HTR-8/SVneo (cell line): ENCODE results near the gene CDC42SE2.
"Not testable (repeated sequence)": the region's sequence is repeated elsewhere in the genome, so short reads cannot be mapped to it uniquely, and the experiment has no call there.

Source experiments
- DNase-seq: peaks from one replicate; pipeline ENCODE4 v3.0.0; 2011; ENCODE audit warnings: low spot score, mixed read lengths; ENCODE audit not compliant: insufficient read length
- FAIRE-seq: peaks from 2 replicates; lab custom pipeline; 2011; peaks lifted over from hg19 to GRCh38; lab: Jason Lieb, UNC

CDC42SE2 gene

GRCh38 chr5:131276072-131276471 lies 12.2 kb downstream of the CDC42SE2 start:
- DNase-seq = no peak
- FAIRE-seq = no peak

GRCh38 chr5:131277447-131277846 lies 13.6 kb downstream of the CDC42SE2 start:
- FAIRE-seq (no peak), DNase-seq (no peak)

DNA sequence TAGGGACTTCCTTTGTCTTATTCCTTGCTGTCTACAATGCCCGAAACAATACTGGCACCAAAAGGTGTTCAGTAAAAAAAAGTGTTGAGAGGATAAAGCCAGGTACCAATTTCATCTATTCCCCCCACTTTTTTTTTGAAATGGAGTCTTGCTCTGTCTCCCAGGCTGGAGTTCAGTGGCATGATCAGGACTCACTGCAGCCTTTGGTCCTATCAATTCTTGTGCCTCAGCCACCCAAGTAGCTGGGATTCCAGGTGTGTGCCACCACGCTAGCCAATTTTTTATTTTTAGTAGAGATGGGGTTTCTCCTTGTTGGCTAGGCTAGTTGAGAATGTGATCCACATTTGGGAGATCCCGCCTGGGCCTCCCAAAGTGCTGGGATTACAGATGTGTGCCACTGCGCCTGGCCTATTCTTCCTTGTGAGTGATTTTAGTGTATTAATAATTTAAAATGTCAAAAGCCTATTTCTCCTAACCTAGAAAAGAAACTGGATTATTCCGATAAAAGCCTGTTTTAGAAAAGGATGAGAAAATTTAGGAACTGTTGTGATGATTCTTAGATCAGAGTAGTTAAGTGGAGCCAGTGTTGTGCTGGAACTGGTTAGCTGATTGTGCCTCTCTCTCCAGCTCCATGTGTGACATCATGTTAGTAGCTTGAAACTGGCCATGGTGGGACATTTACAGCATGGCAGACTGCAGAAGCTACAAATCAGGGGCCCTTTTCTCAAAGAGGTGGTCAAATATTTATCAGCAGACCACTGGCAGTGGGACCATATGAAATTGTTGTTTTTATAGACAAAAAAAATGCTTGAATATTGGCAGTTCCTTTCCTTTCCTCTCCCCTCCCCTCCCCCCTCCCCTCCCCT lies 14.3 kb downstream of the CDC42SE2 start:
- DNase-seq (no peak), FAIRE-seq (no peak)

GRCh38 chr5:131278741-131279124 lies 14.9 kb downstream of the CDC42SE2 start:
- not testable (repeated sequence) for DNase-seq, FAIRE-seq

- DNase-seq (no peak), FAIRE-seq (no peak)
Measured at GRCh38 chr5:131279204-131279603, 15.4 kb downstream of the CDC42SE2 start.

GRCh38 chr5:131280417-131280816 lies 16.6 kb downstream of the CDC42SE2 start:
- FAIRE-seq (no peak), DNase-seq (no peak)

DNA sequence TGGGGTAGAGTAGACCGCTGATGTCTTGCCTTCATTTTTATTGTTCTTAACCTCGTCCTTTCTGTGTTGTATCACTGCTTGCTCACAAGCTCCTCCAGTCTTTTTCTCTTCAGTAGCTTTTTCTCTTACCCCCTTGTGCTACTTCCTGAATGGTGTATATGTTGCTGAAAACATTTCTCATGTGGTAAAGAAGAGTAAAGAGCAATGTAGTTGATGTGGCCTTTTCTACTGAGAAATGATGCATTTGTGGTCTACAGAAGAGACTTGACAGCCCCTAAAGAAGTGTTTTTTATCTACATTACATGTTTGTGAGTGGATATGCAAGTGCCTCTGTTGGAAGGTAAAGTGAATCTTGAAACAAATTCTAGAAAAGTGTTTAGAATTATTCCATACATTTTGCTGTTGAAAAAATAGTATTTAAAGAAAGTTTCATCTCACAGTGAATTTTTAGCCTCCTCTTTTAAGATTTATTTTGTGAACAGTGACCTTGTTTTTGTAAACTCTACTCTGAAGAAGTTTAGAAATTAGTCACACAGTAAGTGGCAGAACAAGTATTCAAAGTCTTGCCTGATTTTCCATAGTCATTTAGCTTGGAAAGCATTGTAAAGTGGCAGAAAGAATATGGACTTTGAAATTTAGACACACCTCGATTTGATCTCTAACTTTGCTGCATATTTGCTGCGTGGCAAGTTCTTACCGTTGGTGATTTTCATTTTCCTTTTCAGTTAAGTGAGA lies 17.4 kb downstream of the CDC42SE2 start:
- no peak for DNase-seq
- no peak for FAIRE-seq

- no peak for DNase-seq
- no peak for FAIRE-seq
Measured at GRCh38 chr5:131281868-131282234, 18.0 kb downstream of the CDC42SE2 start.

- DNase-seq (no peak), FAIRE-seq (no peak)
Measured at GRCh38 chr5:131282235-131282634, 18.4 kb downstream of the CDC42SE2 start.

DNA sequence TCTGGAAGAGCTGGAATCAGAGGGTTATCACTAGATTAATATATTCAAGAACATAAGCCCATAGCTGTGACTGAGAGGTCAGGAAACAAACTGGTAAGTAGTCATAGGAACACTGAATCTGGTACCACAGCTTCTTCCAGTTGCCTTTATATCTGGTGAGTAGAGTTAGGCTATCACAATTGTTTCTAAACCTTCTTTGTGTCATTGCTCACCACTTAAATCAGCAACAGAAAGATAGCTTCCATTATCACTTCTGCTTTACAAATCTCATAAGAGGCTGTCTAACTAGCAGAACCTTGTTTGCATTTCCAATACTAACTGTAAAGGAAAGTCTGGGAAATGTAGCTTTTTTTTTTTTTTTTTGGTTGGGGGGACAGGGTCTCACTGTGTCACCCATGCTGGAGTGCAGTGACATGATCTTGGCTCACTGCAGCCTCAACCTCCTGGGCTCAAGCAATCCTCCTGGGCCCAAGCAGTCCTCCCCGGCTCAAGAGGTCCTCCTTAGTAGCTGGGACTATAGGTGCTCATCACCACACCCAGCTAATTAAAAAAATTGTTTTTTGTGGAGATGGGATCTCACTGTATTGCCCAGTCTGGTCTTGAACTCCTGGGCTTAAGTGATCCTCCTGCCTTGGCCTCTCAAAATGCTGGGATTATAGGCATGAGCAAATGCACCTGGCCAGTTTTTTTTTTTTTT lies 22.0 kb downstream of the CDC42SE2 start:
- DNase-seq = no peak
- no peak for FAIRE-seq

DNA sequence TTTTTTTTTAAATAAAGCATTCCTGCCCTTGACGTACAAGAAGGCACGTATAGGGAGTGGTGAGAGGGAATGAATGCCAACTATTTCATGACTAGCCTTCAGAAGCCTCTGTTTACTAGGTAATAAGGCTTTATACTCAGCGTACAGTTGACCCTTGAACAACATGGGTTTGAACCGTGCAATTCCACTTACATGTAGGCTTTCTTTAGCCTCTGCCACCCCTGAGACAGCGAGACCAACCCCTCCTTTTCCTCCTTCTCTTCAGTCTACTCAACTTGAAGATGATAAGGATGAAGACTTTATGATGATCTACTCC lies 22.5 kb downstream of the CDC42SE2 start:
- FAIRE-seq (no peak), DNase-seq (no peak)

DNA sequence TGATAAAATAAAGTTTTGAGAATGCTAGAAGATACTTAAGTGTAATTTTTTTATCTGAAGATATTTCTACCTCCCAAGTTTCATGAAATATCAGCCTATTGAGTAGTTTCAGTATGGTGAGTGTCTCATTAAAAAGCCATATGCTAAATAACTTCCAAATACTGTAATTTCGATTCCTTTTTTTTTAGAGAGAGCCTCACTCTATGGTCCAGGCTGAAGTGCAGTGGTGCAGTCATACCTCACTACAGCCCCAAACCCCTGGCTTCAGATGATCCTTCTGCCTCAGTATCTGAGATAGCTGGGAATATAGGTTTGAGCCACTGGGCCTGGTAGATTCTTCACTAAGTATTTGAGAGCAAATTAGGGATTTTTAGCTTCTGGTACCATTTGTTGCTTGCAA lies 24.5 kb downstream of the CDC42SE2 start:
- FAIRE-seq (no peak), DNase-seq (no peak)

DNA sequence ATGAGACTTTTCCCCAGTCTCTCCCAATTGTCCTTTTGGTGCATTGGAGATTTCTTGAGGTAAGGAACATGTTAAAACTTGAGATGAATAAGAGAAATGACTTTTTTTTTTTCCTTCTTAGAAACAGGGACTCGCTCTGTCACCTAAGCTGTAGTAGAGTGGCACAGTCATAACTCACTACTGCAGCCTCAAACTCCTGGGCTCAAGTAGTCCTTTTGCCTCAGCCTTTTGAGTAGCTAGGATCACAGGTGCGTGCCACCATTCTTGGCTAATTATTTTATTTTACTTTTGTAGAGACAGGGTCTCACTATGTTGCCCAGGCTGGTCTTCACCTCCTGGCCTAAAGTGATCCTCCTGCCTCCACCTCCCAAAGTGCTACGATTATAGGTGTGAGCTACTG lies 25.9 kb downstream of the CDC42SE2 start:
- no peak for DNase-seq
- FAIRE-seq = no peak

GRCh38 chr5:131296213-131296672 lies 32.4 kb downstream of the CDC42SE2 start:
- FAIRE-seq (no peak), DNase-seq (no peak)

DNA sequence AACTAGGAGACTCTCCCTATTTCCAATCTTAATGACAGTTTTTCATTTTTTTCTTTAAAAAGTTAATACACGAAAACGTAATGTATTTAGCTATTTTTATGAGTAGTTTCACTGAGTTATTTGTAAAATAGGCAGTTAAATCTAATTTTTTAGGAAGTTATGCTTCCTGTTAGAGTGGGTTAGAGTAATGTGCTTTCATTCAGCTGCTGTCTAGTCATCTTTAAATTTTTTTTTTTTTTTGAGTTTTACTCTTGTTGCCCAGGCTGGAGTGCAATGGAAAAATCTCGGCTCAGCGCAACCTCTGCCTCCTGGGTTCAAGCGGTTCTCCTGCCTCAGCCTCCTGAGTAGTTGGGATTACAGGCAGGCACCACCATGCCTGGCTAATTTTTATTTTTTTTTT lies 34.0 kb downstream of the CDC42SE2 start:
- FAIRE-seq = no peak
- DNase-seq = no peak

DNA sequence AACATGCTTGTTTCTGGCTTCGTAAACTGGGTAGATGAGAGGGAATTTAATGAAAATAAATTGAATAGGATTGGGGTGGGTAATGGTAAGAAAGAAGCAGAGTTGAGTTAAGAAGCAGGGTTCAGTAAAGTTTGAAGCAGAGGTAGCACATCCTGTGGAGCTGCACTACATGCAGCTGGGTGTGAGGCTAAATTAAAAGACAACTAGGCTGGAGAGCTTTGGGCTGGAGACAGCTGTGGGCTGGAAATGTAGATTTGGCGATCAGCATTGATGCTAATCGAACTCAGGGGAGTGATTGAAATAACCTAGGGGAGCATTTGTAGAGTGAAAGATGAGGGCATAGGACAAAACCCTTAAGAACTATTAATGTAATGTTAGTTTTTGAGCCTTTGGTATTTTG lies 35.6 kb downstream of the CDC42SE2 start:
- DNase-seq (no peak), FAIRE-seq (no peak)

- DNase-seq (no peak), FAIRE-seq (no peak)
Measured at GRCh38 chr5:131302506-131302905, 38.7 kb downstream of the CDC42SE2 start.

GRCh38 chr5:131303537-131303936 lies 39.7 kb downstream of the CDC42SE2 start:
- DNase-seq = no peak
- FAIRE-seq = no peak

GRCh38 chr5:131304414-131304813 lies 40.6 kb downstream of the CDC42SE2 start:
- DNase-seq (no peak), FAIRE-seq (no peak)

GRCh38 chr5:131305138-131305689 lies 41.4 kb downstream of the CDC42SE2 start:
- DNase-seq (no peak), FAIRE-seq (no peak)

GRCh38 chr5:131305906-131306305 lies 42.1 kb downstream of the CDC42SE2 start:
- DNase-seq (no peak), FAIRE-seq (no peak)
